Measurements from ENCODE around the gene SPATA13. TPM values are rescaled to one million over a fixed set of nuclear protein-coding genes. Genes with fewer than 3 reads are reported as not detected.

SPATA13 gene
- total RNA-seq, 1 donor from 2014 or later, result 5.1 TPM

GRCh38 chr13:24167666-24168391 lies 7.3 kb downstream of the SPATA13 start:
- Mint-ChIP-seq H3K27me3 (ENCODE audit: low read depth) (no peaks in the 10 kb centered on the region), H3K27ac (ENCODE audit: unreplicated experiment) (no peak overlapping the region), H3K4me3 (ENCODE audit: unreplicated experiment) (no peak overlapping the region), H3K36me3 (ENCODE audit: low read depth) (no peaks in the 10 kb centered on the region), H3K9me3 (ENCODE audit: low read depth) (no peaks in the 10 kb centered on the region), H3K4me1 (ENCODE audit: low read depth) (peaks cover 8% of the 10 kb centered on the region)
- no peak for TF ChIP-seq CTCF (IDR thresholded peaks at IDR 0.05)
- no peak for DNase-seq (ENCODE audit: low spot score)

- no peak overlapping the region for H3K27ac Mint-ChIP-seq (ENCODE audit: unreplicated experiment)
- H3K9me3 Mint-ChIP-seq (ENCODE audit: low read depth), result no peaks in the 10 kb centered on the region
- H3K36me3 Mint-ChIP-seq (ENCODE audit: low read depth), result no peaks in the 10 kb centered on the region
- no peak overlapping the region for H3K4me3 Mint-ChIP-seq (ENCODE audit: unreplicated experiment)
- no peak for DNase-seq (ENCODE audit: low spot score)
- peaks cover 8% of the 10 kb centered on the region for H3K4me1 Mint-ChIP-seq (ENCODE audit: low read depth)
- TF ChIP-seq CTCF (IDR thresholded peaks at IDR 0.05), result no peak
- no peaks in the 10 kb centered on the region for H3K27me3 Mint-ChIP-seq (ENCODE audit: low read depth)
Observed at GRCh38 chr13:24168392-24168750, 7.9 kb downstream of the SPATA13 start.

DNA sequence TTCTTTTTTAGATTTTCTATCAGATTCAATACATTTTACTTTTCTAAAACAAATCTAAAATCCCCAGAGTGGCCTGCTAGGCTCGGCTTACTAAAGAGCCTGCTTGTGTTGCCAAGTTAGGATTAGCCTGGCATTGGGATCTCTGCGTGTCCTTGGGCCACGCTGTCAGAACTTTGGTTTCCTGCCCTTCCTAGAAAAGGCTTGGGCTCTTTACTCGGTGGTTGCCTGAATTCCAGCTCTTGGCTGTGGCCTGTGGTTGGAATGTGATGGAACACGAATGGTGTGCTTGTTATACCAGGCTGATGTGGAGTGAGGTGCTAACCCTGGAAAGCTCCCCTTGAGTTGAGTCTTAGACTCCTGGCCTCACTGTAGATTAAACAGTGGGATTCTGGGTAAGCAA lies 8.5 kb downstream of the SPATA13 start:
- peaks cover 8% of the 10 kb centered on the region for H3K4me1 Mint-ChIP-seq (ENCODE audit: low read depth)
- H3K9me3 Mint-ChIP-seq (ENCODE audit: low read depth), result no peaks in the 10 kb centered on the region
- no peaks in the 10 kb centered on the region for H3K27me3 Mint-ChIP-seq (ENCODE audit: low read depth)
- no peak for DNase-seq (ENCODE audit: low spot score)
- TF ChIP-seq CTCF (IDR thresholded peaks at IDR 0.05), result no peak
- no peaks in the 10 kb centered on the region for H3K36me3 Mint-ChIP-seq (ENCODE audit: low read depth)
- H3K4me3 Mint-ChIP-seq (ENCODE audit: unreplicated experiment), result no peak overlapping the region
- H3K27ac Mint-ChIP-seq (ENCODE audit: unreplicated experiment), result no peak overlapping the region

DNA sequence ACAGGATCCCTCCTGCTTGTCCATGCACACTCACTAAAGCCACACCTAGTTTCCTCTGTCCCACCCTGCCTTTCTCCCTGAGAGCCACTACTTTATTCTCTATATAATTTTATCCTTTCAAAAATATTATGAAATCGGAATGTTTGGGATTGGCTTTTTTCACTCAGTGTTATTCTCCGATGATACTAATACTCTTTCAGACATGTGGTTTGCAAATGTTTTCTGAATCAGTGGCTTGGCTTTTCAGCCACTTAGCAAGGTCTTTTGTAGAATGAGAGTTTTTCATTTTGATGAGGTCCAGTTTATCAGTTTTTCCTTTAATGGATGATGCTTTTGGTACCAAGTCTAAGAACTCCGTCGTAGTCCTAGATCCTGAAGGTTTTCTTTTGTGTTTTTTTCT lies 11.6 kb downstream of the SPATA13 start:
- no peak overlapping the region for H3K4me3 Mint-ChIP-seq (ENCODE audit: unreplicated experiment)
- H3K27ac Mint-ChIP-seq (ENCODE audit: unreplicated experiment), result no peak overlapping the region
- no peak for DNase-seq (ENCODE audit: low spot score)
- H3K4me1 Mint-ChIP-seq (ENCODE audit: low read depth), result no peaks in the 10 kb centered on the region
- no peaks in the 10 kb centered on the region for H3K36me3 Mint-ChIP-seq (ENCODE audit: low read depth)
- no peaks in the 10 kb centered on the region for H3K9me3 Mint-ChIP-seq (ENCODE audit: low read depth)
- no peaks in the 10 kb centered on the region for H3K27me3 Mint-ChIP-seq (ENCODE audit: low read depth)
- no peak for TF ChIP-seq CTCF (IDR thresholded peaks at IDR 0.05)

DNA sequence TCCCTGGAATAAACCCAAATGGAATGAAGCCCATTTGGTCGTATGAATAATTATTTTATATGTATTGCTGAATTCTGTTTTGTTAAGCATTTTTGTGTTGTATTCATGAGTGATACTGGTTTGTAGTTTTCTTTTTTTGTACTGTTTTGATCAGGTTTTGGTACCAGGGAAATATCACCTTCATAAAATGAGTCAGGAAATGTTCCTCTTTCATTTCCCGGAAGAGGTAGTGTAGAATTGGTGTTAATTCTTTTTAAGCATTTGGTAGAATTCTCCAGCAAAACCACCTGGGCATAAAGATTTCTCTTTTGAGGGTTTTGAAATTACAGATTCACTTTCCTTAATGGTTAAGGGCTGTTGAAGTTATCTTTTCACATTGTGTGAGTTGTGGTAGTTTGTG lies 13.3 kb downstream of the SPATA13 start:
- no peaks in the 10 kb centered on the region for H3K4me1 Mint-ChIP-seq (ENCODE audit: low read depth)
- H3K9me3 Mint-ChIP-seq (ENCODE audit: low read depth), result no peaks in the 10 kb centered on the region
- H3K36me3 Mint-ChIP-seq (ENCODE audit: low read depth), result no peaks in the 10 kb centered on the region
- no peak for TF ChIP-seq CTCF (IDR thresholded peaks at IDR 0.05)
- H3K4me3 Mint-ChIP-seq (ENCODE audit: unreplicated experiment), result no peak overlapping the region
- H3K27ac Mint-ChIP-seq (ENCODE audit: unreplicated experiment), result no peak overlapping the region
- no peaks in the 10 kb centered on the region for H3K27me3 Mint-ChIP-seq (ENCODE audit: low read depth)
- no peak for DNase-seq (ENCODE audit: low spot score)
